Suppressor macrophage (primary cell): ENCODE measurements around the gene BOD1.
"Not testable (repeated sequence)": the region's sequence is repeated elsewhere in the genome, so short reads cannot be mapped to it uniquely, and the experiment has no call there.

Experiments used
- DNase-seq, 4 experiments: peaks; one replicate each; pipeline ENCODE4 v3.0.0-alpha.2; 2020 to 2022

BOD1 gene

GRCh38 chr5:173615884-173616576 is 420 bp downstream of the BOD1 start:
- DNase-seq = peak; percentile 76 to 83 (median 82)

DNA sequence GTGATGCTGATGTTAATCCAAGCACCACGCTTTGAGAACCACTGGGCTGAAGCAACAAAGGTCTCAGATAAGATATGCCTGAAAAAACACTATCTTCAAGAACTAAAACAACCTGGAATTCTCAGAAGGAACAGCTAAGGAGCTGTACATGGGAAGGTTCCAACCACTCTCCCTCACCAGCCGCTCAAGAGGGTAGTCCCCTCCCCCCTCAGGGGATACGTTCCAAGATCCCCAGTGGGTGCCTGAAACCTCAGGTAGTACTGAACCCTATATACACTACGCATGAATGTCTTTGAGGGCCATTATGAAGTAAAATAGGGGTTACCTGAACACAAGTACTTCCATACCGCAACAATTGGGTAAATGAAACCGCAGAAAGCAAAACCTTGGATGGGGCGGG is 1.9 kb downstream of the BOD1 start:
- DNase-seq = no peak

DNA sequence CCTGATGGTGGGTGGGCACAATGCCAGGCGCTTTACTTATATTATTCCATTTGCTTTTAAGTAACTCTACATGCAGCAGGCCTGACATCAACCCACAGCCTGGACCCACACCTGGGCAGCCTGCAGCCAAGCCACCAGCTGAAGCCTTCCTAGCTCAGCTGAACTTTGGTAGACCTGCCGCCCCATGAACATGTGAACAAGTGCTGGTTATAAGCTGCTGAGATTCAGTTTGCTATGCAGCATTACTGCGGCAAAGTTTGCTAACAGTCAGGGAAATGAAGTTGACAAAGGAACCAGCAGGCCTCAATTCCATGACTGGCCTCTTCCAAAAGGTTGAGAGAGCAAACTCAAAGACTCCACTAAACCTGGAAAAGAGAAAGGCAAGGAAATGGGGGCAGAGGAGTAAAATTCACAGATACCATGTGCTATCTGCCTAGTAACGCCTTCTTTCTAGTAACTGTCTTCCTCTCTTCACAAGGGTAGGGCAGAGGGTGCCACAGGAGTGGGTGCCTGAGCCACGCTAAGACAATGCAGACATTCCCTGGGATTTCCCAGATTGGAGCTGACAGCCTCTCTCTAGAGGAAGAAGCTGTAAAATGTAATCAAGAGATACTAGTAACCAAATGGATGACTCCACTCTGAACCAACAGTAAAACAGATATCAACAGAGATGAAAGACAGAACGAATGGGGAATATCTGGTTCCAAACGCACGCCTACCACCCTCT is 2.9 kb downstream of the BOD1 start:
- DNase-seq = no peak

GRCh38 chr5:173612948-173613347 is 3.5 kb downstream of the BOD1 start:
- no peak for DNase-seq

GRCh38 chr5:173611706-173612105 is 4.7 kb downstream of the BOD1 start:
- no peak for DNase-seq

GRCh38 chr5:173604141-173604540 is 12.3 kb downstream of the BOD1 start:
- no peak for DNase-seq

DNA sequence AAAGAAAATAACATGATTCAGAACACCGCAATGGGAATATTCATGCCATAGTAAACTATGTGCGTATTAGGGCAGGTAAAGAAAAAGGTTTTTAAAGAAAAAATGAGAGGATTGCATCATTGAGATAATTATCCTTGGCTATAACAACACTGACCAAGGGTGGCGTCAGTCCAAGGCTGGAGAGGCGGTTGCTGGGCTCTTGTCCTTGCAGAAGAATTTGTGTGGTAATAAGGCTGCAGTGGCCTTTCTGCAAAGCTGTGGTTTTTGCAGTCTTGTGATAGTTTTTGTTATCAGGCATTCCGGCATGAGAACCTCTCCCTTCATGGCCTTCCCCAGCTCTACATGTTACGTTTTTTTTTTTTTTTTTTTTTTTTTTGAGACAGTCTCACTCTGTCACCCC is 14.0 kb downstream of the BOD1 start:
- DNase-seq = peak in 1 of 4 experiments; percentile 6

DNA sequence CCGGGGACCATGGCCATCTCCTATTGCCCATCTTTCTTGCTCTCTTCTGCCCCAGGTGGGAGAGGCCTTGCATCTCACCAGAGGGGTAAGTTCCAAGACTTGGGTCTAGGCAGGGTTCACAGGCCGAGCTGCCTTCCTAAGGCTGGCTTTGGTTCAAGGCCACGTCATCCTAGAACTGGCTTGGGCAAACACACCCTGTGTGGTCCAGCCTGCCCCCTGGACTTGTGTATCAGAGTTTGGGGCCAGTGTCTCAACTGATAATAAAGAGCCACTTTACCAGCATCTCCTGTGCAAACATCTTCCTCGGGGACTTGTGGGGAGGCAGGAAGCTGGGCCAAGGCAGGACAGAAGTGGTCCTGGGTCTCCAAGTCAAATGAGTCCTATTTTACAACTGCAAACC is 17.8 kb downstream of the BOD1 start:
- DNase-seq = no peak

DNA sequence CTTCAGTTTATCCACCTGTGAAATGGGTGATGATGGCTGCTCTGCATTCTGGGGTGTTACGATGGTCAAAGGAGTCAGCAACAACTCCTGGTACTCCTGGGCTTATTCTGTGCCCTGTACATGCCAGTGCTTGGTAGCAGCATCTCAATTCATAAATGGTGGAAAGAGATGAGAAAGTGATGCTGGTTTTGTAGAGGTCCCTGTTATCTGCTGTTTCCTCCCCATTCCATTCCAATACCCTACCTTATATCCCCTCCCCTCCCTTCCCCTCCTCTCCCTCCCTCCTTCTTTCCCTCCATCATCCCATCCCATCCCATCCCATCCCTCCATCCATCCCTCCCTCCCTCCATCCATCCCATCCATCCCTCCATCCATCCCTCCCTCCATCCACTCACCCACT is 19.1 kb downstream of the BOD1 start:
- no peak for DNase-seq

DNA sequence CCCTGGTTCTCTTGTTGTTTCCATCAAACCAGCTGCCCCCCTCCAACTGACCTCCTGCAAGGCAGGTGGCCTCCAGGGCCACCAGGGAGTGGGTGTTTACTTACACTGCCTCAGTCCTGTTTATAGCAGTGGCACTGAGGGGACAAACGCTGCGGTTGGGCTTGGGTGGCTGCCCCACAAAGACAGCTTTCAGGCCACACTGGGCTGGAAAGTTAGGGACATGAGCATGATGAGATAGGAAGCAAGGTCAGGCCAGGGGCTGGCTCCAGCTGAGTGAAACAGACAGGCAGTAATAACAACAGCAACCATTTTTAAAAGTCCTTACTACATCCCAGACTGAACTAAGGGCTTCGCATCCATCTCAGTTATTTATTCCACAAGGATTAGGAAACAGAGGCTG is 20.6 kb downstream of the BOD1 start:
- DNase-seq = no peak

DNA sequence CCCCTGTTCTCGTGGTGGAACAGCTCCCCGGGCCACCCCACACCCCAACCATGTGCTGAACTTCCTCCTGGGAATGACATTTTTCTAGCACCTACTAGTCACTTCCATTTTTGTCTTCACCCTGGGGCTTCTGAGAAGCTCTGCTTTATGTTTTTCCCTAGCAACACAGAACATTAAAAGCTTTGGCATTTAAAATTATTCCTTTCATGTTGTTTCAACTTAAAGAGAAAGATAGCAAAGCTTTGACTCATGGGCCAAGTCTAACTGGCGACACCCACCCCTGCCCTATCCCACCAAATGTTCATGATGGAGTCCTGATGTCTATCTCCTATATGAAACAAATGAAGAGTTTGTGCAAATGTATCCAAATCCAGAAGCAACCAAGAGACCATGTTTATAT is 22.4 kb downstream of the BOD1 start:
- no peak for DNase-seq

DNA sequence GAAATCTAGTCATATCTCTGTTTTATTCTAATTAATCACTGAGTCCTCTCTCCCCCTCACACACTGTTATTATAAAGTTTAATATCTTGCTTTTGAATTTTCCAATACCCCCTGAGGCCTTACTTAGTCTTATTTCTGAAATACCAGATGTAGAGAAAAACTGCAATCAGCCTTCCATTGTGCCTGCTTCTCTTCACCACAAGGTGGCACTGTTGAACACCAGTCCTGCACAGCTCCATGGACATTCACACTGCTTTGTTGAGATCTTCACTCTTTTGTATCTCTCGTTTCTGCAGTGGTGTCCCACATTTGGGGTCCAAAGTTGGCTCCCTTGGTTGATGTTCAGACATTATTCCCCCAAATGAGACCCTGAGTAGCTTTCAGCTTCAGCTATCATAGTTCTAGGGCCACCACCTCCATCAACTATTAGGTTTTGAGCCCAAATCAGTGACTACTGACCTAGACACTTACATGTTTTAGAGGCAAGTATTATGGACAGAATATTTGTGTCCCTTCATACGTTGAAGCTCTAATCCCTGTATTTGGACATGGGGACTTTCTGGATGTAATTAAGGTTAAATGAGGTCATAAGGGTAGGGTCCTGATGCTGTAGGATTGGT is 24.3 kb downstream of the BOD1 start:
- DNase-seq = peak; percentile 15 to 41 (median 22)

GRCh38 chr5:173591056-173591514 is 25.4 kb downstream of the BOD1 start:
- no peak for DNase-seq

DNA sequence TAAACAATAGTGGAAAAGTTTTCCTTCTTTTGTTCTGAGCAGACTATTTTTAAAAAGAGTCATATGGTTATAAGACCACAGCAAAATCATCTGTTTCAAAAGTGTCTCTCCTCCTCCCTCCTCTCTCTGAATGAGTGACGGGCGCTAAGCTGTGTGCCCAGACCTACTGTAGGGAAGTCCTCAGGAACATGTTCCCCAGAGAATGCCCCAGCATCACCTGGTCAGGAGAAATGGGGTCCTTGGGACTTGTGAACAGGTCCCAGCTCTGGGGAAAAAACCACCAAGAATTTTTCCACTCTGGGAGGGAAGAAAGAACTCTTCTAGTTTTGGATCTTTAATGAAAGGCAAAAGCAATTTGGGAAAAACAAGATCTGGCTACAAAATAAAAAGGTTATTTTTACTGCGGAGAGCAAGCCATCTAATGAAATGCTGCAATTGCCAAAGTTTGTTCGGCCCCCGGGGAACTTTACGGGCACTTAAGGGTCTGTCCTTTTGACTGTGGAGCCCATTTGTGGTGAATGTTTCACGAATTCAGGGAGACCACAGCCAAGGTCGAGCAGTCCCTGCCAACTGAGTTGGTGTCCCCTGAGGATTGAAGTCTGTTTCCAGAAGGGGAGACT is 25.9 kb downstream of the BOD1 start:
- no peak for DNase-seq

DNA sequence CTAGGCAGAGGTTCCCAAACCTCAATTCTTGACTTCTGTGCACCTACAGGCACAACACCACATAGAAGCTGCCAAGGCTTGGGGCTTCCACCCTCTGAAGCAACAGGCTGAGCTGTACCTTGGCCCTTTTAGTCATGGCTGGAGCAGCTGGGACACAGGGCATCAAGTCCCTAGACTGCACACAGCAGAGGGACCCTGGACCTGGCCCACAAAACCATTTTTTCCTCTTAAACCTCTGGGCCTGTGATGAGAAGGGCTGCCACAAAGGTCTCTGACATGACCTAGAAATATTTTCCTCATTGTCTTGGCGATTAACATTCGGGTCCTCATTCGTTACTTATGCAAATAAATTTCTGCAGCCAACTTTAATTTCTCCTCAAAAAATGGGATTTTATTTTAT is 30.3 kb downstream of the BOD1 start:
- not testable (repeated sequence) for DNase-seq

DNA sequence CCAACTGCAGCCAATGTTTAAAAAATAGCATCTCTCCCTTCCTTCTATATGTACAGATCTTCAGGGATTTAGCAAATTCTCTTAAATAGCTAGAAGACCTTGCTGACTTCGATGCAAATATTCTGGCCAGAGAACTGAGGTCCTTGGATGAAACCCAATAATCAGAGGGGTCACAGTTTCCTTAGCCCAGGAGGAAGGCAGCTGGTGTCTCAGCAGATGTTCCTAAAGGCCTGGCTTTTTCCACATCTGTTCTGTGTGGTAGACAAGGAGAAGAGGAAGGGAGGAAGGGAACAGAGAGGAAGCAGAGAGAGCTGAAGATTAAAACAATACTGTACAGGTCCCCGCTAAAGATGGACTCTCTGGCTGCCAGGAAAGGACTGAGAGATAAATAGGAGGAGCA is 33.1 kb downstream of the BOD1 start:
- no peak for DNase-seq

DNA sequence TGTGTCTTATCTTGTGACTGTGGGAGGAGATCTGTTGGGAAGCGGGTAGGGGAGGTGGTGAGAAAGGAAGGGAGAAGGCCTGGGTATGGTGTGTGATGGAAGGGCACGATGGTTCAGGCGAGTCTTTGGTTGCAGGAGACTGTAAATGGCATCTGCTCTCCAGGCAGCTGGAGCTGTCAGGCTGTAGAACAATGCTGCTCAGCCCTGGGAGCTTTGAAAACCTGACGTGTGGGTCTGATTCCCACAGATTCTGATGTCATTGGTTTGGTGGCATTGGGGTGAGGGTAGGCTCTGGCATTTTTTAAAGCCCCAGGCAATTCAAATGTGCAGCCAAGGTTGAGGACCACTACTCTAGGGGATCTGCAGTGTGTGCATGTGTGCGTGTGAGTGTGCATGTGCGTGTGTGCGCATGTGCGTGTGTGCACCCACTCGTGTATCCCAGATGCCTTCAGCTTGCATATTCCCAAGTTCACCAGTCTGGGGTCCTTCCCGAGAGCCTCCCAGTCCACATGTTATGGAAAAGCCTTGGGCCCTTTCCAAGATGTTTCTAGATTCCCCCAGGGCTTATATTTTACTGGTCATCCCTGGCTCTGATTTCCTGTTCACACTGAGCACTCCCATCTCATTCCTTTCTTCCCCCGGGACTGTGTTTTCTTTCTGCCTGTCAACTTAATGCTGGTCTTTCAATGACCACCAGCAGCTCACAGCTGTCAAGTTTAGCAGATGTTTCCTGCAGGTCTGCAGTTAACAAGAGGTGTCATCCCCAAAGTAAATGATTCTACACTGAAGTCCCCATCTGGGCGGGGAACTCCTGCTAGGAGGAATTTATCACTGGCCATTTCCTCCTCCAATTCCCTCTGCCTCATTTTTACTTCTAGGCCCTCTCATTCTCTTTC is 34.0 kb downstream of the BOD1 start:
- no peak for DNase-seq

GRCh38 chr5:173581408-173582215 is 34.8 kb downstream of the BOD1 start:
- peak; percentile 33 to 61 (median 42) for DNase-seq

DNA sequence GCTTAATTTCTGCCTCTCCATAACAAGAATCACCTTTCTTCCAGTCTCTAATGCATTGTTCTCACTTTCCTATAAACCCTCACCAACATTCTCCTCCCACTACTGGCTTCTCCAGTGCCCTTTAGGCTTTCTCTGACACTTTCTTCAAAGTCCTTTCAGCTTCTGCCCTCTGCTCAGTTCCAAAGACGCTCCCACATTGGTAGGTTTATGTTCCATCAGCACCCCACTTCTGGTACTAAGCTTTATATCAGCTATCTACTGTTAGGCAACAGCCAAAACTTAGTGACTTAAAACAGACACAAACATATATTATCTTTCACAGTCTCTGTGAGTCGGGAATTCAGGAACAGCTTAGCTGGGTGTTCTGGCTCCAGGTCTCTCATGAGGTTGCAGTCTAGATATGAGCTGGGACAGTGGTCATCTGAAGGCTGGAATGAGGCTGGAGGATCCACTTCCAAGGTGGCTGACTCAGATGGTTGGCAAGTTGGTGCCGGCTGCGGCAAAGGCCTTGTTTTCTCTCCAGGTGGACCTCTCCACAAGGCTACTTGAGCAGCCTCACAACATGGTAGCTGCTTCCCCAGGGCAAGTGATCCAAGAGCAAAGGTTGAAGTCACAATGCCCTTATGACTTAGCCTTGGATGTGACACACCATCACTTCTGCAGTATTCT is 37.4 kb downstream of the BOD1 start:
- DNase-seq = no peak

DNA sequence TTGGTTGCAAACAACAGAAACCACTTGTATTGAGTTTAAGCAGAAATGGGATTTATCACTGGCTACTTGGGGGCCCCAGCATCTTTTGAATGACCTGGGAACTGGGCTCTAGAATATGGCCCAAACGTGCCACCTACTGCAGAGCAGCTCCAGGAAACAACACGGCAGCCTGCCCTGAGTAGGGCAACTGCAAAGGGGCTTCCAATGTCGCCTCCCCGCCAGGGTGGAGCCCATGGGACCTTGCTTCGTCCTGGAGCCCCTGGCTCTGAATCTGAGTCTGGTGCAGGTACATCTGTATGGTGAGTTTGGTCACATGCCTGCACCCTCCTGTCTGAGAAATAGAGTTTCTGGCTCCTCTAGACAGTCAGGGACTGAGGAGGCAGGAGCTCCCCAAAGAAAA is 38.6 kb downstream of the BOD1 start:
- DNase-seq = no peak

DNA sequence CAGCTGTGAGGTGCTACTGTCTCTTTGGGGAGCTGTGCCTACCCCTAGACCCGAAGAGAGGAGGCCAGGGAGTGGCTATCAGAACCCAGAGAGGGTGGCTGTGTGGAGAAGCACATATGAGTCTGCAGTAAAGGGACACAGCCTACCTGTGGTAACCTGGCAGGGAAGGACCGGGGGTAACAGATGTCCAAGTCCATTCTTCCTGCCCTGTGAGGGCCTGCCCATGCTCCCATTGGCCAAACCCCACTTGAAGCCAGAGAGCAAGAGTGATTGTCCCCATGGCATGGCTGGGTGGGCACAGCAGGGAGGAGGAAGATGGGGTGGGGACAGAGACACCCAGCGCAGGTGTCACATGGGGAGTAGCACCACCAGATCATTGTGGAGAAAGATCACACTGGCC is 39.3 kb downstream of the BOD1 start:
- DNase-seq = no peak
